ENCODE data around the gene SPATA33. TPM values are rescaled to one million over a fixed set of nuclear protein-coding genes. Genes with fewer than 3 reads are reported as not detected.

The SPATA33 gene
- total RNA-seq, 1 donor from 2014 or later = 12.3 TPM

- Mint-ChIP-seq H3K4me1 (ENCODE audit: low read depth, unreplicated experiment) (peaks cover 9% of the 10 kb centered on the region), H3K9me3 (ENCODE audit: unreplicated experiment) (peaks cover 4% of the 10 kb centered on the region), H3K4me3 (ENCODE audit: unreplicated experiment) (peak overlapping the region; percentile 92), H3K27me3 (ENCODE audit: low read depth, unreplicated experiment) (no peaks in the 10 kb centered on the region), H3K27ac (ENCODE audit: unreplicated experiment) (peak overlapping the region; percentile 78), H3K36me3 (ENCODE audit: low read depth, unreplicated experiment) (peaks cover 16% of the 10 kb centered on the region)
- H3K27ac ChIP-seq (ENCODE audit: low read depth, low read length) = peak overlapping the region; percentile 72
- peak overlapping the region; percentile 78 for H2AFZ ChIP-seq (ENCODE audit: low read depth, low read length)
- H3K9me3 ChIP-seq (ENCODE audit: insufficient read depth, low read depth, low read length) = no peaks in the 10 kb centered on the region
- peak overlapping the region; percentile 81 for H3K4me3 ChIP-seq (ENCODE audit: insufficient read depth, low read depth, low read length)
- H4K20me1 ChIP-seq (ENCODE audit: insufficient read depth, low read length) = peaks cover 33% of the 10 kb centered on the region
- H3K36me3 ChIP-seq (ENCODE audit: insufficient read depth, low read length) = peaks cover under 1% of the 10 kb centered on the region
- H3K79me2 ChIP-seq (ENCODE audit: insufficient read depth, low read length) = peaks cover 71% of the 10 kb centered on the region
- DNase-seq (ENCODE audit: low read depth) (no peak), FAIRE-seq (no peak)
- H3K4me1 ChIP-seq (ENCODE audit: insufficient read depth, low read length) = peaks cover 12% of the 10 kb centered on the region
- peak overlapping the region; percentile 98 for H3K9ac ChIP-seq (ENCODE audit: low read length)
- TF ChIP-seq CTCF (IDR thresholded peaks at IDR 0.05; ENCODE audit: insufficient read depth, low read depth, low read length) (no peak), EZH2 (IDR thresholded peaks at IDR 0.05; ENCODE audit: insufficient read depth, low read length) (no peak)
- H3K4me2 ChIP-seq (ENCODE audit: low read length) = peak overlapping the region; percentile 86
- no peaks in the 10 kb centered on the region for H3K27me3 ChIP-seq (ENCODE audit: insufficient read depth, low read length)
These were observed 714 bp downstream of the SPATA33 start for GRCh38 chr16:89658221-89658879.

GRCh38 chr16:89660146-89660545 is 2.5 kb downstream of the SPATA33 start:
- Mint-ChIP-seq H3K27ac (ENCODE audit: unreplicated experiment) (no peak overlapping the region), H3K9me3 (ENCODE audit: unreplicated experiment) (peaks cover 7% of the 10 kb centered on the region), H3K36me3 (ENCODE audit: low read depth, unreplicated experiment) (peaks cover 21% of the 10 kb centered on the region), H3K4me1 (ENCODE audit: low read depth, unreplicated experiment) (peaks cover 9% of the 10 kb centered on the region), H3K4me3 (ENCODE audit: unreplicated experiment) (peak overlapping the region; percentile 42), H3K27me3 (ENCODE audit: low read depth, unreplicated experiment) (no peaks in the 10 kb centered on the region)
- Histone ChIP-seq H3K4me2 (ENCODE audit: low read length) (no peak overlapping the region), H3K36me3 (ENCODE audit: insufficient read depth, low read length) (peaks cover 3% of the 10 kb centered on the region), H3K4me1 (ENCODE audit: insufficient read depth, low read length) (peaks cover 12% of the 10 kb centered on the region), H3K9ac (ENCODE audit: low read length) (no peak overlapping the region), H3K27ac (ENCODE audit: low read depth, low read length) (no peak overlapping the region), H4K20me1 (ENCODE audit: insufficient read depth, low read length) (peaks cover 21% of the 10 kb centered on the region), H3K79me2 (ENCODE audit: insufficient read depth, low read length) (peaks cover 56% of the 10 kb centered on the region), H3K9me3 (ENCODE audit: insufficient read depth, low read depth, low read length) (no peaks in the 10 kb centered on the region), H3K27me3 (ENCODE audit: insufficient read depth, low read length) (no peaks in the 10 kb centered on the region), H2AFZ (ENCODE audit: low read depth, low read length) (no peak overlapping the region), H3K4me3 (ENCODE audit: insufficient read depth, low read depth, low read length) (no peak overlapping the region)
- TF ChIP-seq EZH2 (IDR thresholded peaks at IDR 0.05; ENCODE audit: insufficient read depth, low read length) = no peak
- TF ChIP-seq CTCF (IDR thresholded peaks at IDR 0.05; ENCODE audit: insufficient read depth, low read depth, low read length) = no peak
- DNase-seq (ENCODE audit: low read depth) (no peak), FAIRE-seq (no peak)

- DNase-seq (ENCODE audit: low read depth) = no peak
- H3K4me3 Mint-ChIP-seq (ENCODE audit: unreplicated experiment) = no peak overlapping the region
- no peak for FAIRE-seq
These were observed 3.6 kb downstream of the SPATA33 start for GRCh38 chr16:89661215-89661614.

More at GRCh38 chr16:89661215-89661614, 3.6 kb downstream of the SPATA33 start:
- Histone ChIP-seq H3K79me2 (ENCODE audit: insufficient read depth, low read length) (peaks cover 46% of the 10 kb centered on the region), H2AFZ (ENCODE audit: low read depth, low read length) (no peak overlapping the region), H3K36me3 (ENCODE audit: insufficient read depth, low read length) (peaks cover 3% of the 10 kb centered on the region), H3K4me3 (ENCODE audit: insufficient read depth, low read depth, low read length) (no peak overlapping the region), H4K20me1 (ENCODE audit: insufficient read depth, low read length) (peaks cover 17% of the 10 kb centered on the region), H3K9ac (ENCODE audit: low read length) (no peak overlapping the region), H3K9me3 (ENCODE audit: insufficient read depth, low read depth, low read length) (no peaks in the 10 kb centered on the region), H3K27ac (ENCODE audit: low read depth, low read length) (no peak overlapping the region), H3K4me2 (ENCODE audit: low read length) (no peak overlapping the region), H3K27me3 (ENCODE audit: insufficient read depth, low read length) (no peaks in the 10 kb centered on the region), H3K4me1 (ENCODE audit: insufficient read depth, low read length) (peaks cover 12% of the 10 kb centered on the region)
- H3K27ac Mint-ChIP-seq (ENCODE audit: unreplicated experiment) = no peak overlapping the region
- H3K36me3 Mint-ChIP-seq (ENCODE audit: low read depth, unreplicated experiment) = peaks cover 24% of the 10 kb centered on the region
- TF ChIP-seq EZH2 (IDR thresholded peaks at IDR 0.05; ENCODE audit: insufficient read depth, low read length) (no peak), CTCF (IDR thresholded peaks at IDR 0.05; ENCODE audit: insufficient read depth, low read depth, low read length) (no peak)
- peaks cover 7% of the 10 kb centered on the region for H3K9me3 Mint-ChIP-seq (ENCODE audit: unreplicated experiment)
- no peaks in the 10 kb centered on the region for H3K27me3 Mint-ChIP-seq (ENCODE audit: low read depth, unreplicated experiment)
- peaks cover 9% of the 10 kb centered on the region for H3K4me1 Mint-ChIP-seq (ENCODE audit: low read depth, unreplicated experiment)

Data from astrocyte (in vitro differentiated cells and primary cell).